Panc1 (cell line): ENCODE data around the gene KLHDC7A. TPM values are rescaled to one million over a fixed set of nuclear protein-coding genes. Genes with fewer than 3 reads are reported as not detected.

Experiments
- ATAC-seq: fragments of 200-7000 bp; cut with Tn5 transposase; 2 replicates; pipeline ENCODE4 v1.9.1; 2020; ENCODE audit warnings: mild to moderate bottlenecking, moderate library complexity
- BruUV-seq: library from RNA; stranded (reverse); fragments of 400-500 nt; replicated peaks from 2 replicates; lab custom pipeline; 2021; lab: Mats Ljungman, UMichigan
- CTCF ChIA-PET: fragments of 300-600 bp; sonication (Branson Sonifier 250); formaldehyde crosslinking; loops from one replicate; lab custom pipeline; 2022; ENCODE audit warnings: antibody characterized with exemption; lab: Charles Lee
- POLR2A ChIA-PET: fragments of 300-600 bp; sonication (Branson Sonifier 250); formaldehyde crosslinking; loops from one replicate; lab custom pipeline; 2022; ENCODE audit warnings: antibody characterized with exemption; lab: Charles Lee
- DNase-seq: peaks from one replicate; pipeline ENCODE4 v3.0.0-alpha.2; 2010; ENCODE audit warnings: low read depth, low spot score
- H3K27ac ChIP-seq: 2 replicates; pipeline ENCODE4 v1.5.1; 2011; ENCODE audit warnings: mild to moderate bottlenecking, low read length, inconsistent platforms
- H3K27me3 ChIP-seq: fragments of 200-500 bp; sonication (Bioruptor generic); 2 replicates; pipeline ENCODE4 v1.6.0; 2014; ENCODE audit warnings: low read length, inconsistent platforms; ENCODE audit not compliant: control insufficient read depth, insufficient read depth
- H3K36me3 ChIP-seq: fragments of 200-500 bp; sonication (Bioruptor generic); 2 replicates; pipeline ENCODE4 v1.5.1; 2014; ENCODE audit warnings: inconsistent platforms, mild to moderate bottlenecking, low read length, moderate library complexity; ENCODE audit not compliant: control insufficient read depth, insufficient read depth
- H3K4me1 ChIP-seq: 2 replicates; pipeline ENCODE4 v1.5.1; 2011; ENCODE audit warnings: inconsistent platforms, mild to moderate bottlenecking, low read length, moderate library complexity; ENCODE audit not compliant: control insufficient read depth, insufficient read depth
- H3K4me3 ChIP-seq, 2 experiments: 2 replicates each; pipeline ENCODE4 v1.5.1; 2011 to 2012; ENCODE audit warnings: low read depth in 2 of 2, low read length in 2 of 2, mild to moderate bottlenecking in 2 of 2, inconsistent platforms in 1 of 2, moderate library complexity in 1 of 2
- H3K9me3 ChIP-seq: fragments of 200-500 bp; sonication (Bioruptor generic); 2 replicates; pipeline ENCODE4 v1.5.1; 2014; ENCODE audit warnings: low read depth, mild to moderate bottlenecking, inconsistent platforms, low read length, moderate library complexity; ENCODE audit not compliant: control insufficient read depth, insufficient read depth
- CTCF ChIP-seq: fragments of 450-650 bp; IDR thresholded peaks from 2 replicates; pipeline ENCODE4 v1.5.1; 2017; ENCODE audit warnings: mild to moderate bottlenecking
- POLR2AphosphoS5 ChIP-seq: IDR thresholded peaks from 2 replicates; pipeline ENCODE4 v1.6.1; 2012; ENCODE audit warnings: mild to moderate bottlenecking, low read depth, low read length, moderate library complexity
- REST ChIP-seq, 2 experiments: IDR thresholded peaks; 2 replicates each; pipeline ENCODE4 v1.6.1; 2011 to 2012; ENCODE audit warnings: low read depth in 2 of 2, control low read depth in 1 of 2, low read length in 1 of 2, mild to moderate bottlenecking in 1 of 2, moderate library complexity in 1 of 2; ENCODE audit not compliant: insufficient read depth in 1 of 2
- SIN3A ChIP-seq: IDR thresholded peaks from 2 replicates; pipeline ENCODE4 v1.6.1; 2012; ENCODE audit warnings: low read depth, mild to moderate bottlenecking, low read length, moderate library complexity, borderline replicate concordance; ENCODE audit not compliant: insufficient read depth
- TCF7L2 ChIP-seq: IDR thresholded peaks from 2 replicates; pipeline ENCODE4 v1.6.1; 2011; ENCODE audit warnings: mild to moderate bottlenecking, low read depth, low read length, inconsistent platforms
- in situ Hi-C: cut with HindIII; loops from 2 replicates; pipeline ENCODE4 v1.10.0; 2016; ENCODE audit warnings: low sequenced_read_pairs, low pct_unique_long_range_greater_than_20kb
- intact Hi-C: fragments of 100-400 bp; cut with micrococcal nuclease; formaldehyde crosslinking; loops from one replicate; pipeline ENCODE4 v1.10.0; 2022; ENCODE audit not compliant: unreplicated experiment
- total RNA-seq: library from RNA; stranded (reverse); gene quantifications from one replicate; pipeline ENCODE4 v1.2.1, GENCODE V29; 2021; ENCODE audit not compliant: unreplicated experiment

Gene KLHDC7A
- total RNA-seq, 1 experiment from 2014 or later = 0.31 TPM

- Histone ChIP-seq H3K36me3 (no peaks in the 10 kb centered on the region), H3K9me3 (peaks cover 8% of the 10 kb centered on the region; the same call in 1 of the 2 replicates), H3K4me3 (no peak overlapping the region), H3K27me3 (peaks cover 8% of the 10 kb centered on the region; the same call in 1 of the 2 replicates), H3K4me1 (no peaks in the 10 kb centered on the region), H3K27ac (no peak overlapping the region)
- no TSS peak for BruUV-seq
- POLR2A ChIA-PET = interaction anchor here (0.6 kb wide), 2 partner anchors 20 to 144 kb away, joined by 3 to 4 read pairs; no protein-coding TSS in a partner anchor
- CTCF ChIA-PET = no interaction called here
- ATAC-seq (no peak), DNase-seq (no peak)
- in situ Hi-C loops (no loop called here), intact Hi-C loops (no loop called here)
- no peak for TF ChIP-seq SIN3A
- TF ChIP-seq REST (IDR thresholded peaks at IDR 0.05; ENCODE audit: insufficient read depth in 1 of 2, low read depth in 2 of 2, low read length in 1 of 2) = no peak
- no peak for TF ChIP-seq TCF7L2
- no peak for TF ChIP-seq CTCF
- no peak for TF ChIP-seq POLR2AphosphoS5
Observed at GRCh38 chr1:18505666-18506065, 24.9 kb downstream of the KLHDC7A start.

- no peaks in the 10 kb centered on the region for H3K4me1 ChIP-seq
- H3K27me3 ChIP-seq = peaks cover 9% of the 10 kb centered on the region; the same call in 1 of the 2 replicates
- in situ Hi-C loops = no loop called here
- no peak overlapping the region for H3K27ac ChIP-seq
- DNase-seq (no peak), ATAC-seq (no peak)
- ChIA-PET CTCF (no interaction called here), POLR2A (no interaction called here)
- BruUV-seq = no TSS peak
- H3K4me3 ChIP-seq = no peak overlapping the region
- no peaks in the 10 kb centered on the region for H3K36me3 ChIP-seq
- TF ChIP-seq CTCF (no peak), SIN3A (no peak), REST (IDR thresholded peaks at IDR 0.05; ENCODE audit: insufficient read depth in 1 of 2, low read depth in 2 of 2, low read length in 1 of 2) (no peak), TCF7L2 (no peak), POLR2AphosphoS5 (no peak)
- H3K9me3 ChIP-seq = peaks cover 8% of the 10 kb centered on the region; the same call in 1 of the 2 replicates
- intact Hi-C loops = no loop called here
Observed at GRCh38 chr1:18508084-18508483, 27.4 kb downstream of the KLHDC7A start.
